SK-N-MC (cell line): ENCODE measurements around the gene GOLIM4.
"Not testable (repeated sequence)": the region's sequence is repeated elsewhere in the genome, so short reads cannot be mapped to it uniquely, and the experiment has no call there.

ENCODE experiments used
- DNase-seq: peaks from one replicate; pipeline ENCODE4 v3.0.0-alpha.2; 2011; ENCODE audit warnings: low read depth, low spot score
- H3K27ac ChIP-seq: fragments of 200-600 bp; sonication (generic); 2 replicates; pipeline ENCODE4 v1.5.1; 2016; ENCODE audit warnings: mixed run types
- H3K36me3 ChIP-seq: fragments of 200-600 bp; sonication (generic); 2 replicates; pipeline ENCODE4 v1.6.1; 2017; ENCODE audit warnings: antibody characterized with exemption, low read length, mixed read lengths; ENCODE audit not compliant: insufficient read depth
- H3K4me3 ChIP-seq: fragments of 200-600 bp; sonication (generic); 2 replicates; pipeline ENCODE4 v1.5.1; 2016
- H3K9ac ChIP-seq: fragments of 200-600 bp; sonication (generic); 2 replicates; pipeline ENCODE4 v1.8.0; 2017; ENCODE audit warnings: mixed run types, mixed read lengths; ENCODE audit not compliant: insufficient read length
- H3K9me3 ChIP-seq: fragments of 200-600 bp; sonication (generic); 2 replicates; pipeline ENCODE4 v1.6.1; 2017; ENCODE audit warnings: low read depth, mild to moderate bottlenecking, antibody characterized with exemption, low read length, moderate library complexity, mixed read lengths
- EZH2 ChIP-seq: fragments of 200-600 bp; sonication (generic); IDR thresholded peaks from one replicate; pipeline ENCODE4 v1.6.1; 2017; ENCODE audit warnings: antibody characterized with exemption
- FOXP2 ChIP-seq: optimal IDR thresholded peaks from 2 replicates; pipeline ENCODE3; 2011; ENCODE audit warnings: mild to moderate bottlenecking, moderate library complexity; ENCODE audit not compliant: insufficient read depth; ENCODE audit errors: extremely low read length, control extremely low read depth
- POLR2AphosphoS5 ChIP-seq: IDR thresholded peaks from 2 replicates; pipeline ENCODE4 v1.6.1; 2012; ENCODE audit warnings: mild to moderate bottlenecking, low read depth, low read length, borderline replicate concordance

GOLIM4 gene

GRCh38 chr3:168034152-168034928 is 61.4 kb downstream of the GOLIM4 start:
- Histone ChIP-seq H3K9ac (no peak overlapping the region), H3K9me3 (no peaks in the 10 kb centered on the region), H3K4me3 (no peak overlapping the region), H3K36me3 (no peaks in the 10 kb centered on the region; the same call in 1 of the 2 replicates), H3K27ac (no peak overlapping the region)
- DNase-seq: no peak
- TF ChIP-seq EZH2 (no peak), POLR2AphosphoS5 (no peak), FOXP2 (no peak)

GRCh38 chr3:168030577-168030976 is 65.1 kb downstream of the GOLIM4 start:
- TF ChIP-seq EZH2: no peak
- no peak for TF ChIP-seq POLR2AphosphoS5
- TF ChIP-seq FOXP2: no peak

GRCh38 chr3:168029705-168030104 is 66.0 kb downstream of the GOLIM4 start:
- Histone ChIP-seq H3K4me3 (no peak overlapping the region), H3K9ac (no peak overlapping the region), H3K9me3 (no peaks in the 10 kb centered on the region), H3K36me3 (no peaks in the 10 kb centered on the region), H3K27ac (no peak overlapping the region)
- TF ChIP-seq FOXP2 (no peak), POLR2AphosphoS5 (no peak), EZH2 (no peak)
- DNase-seq: no peak

More at GRCh38 chr3:168030577-168030976, 65.1 kb downstream of the GOLIM4 start:
- no peak for DNase-seq
- no peak overlapping the region for H3K4me3 ChIP-seq
- H3K36me3 ChIP-seq: no peaks in the 10 kb centered on the region; the same call in 1 of the 2 replicates
- no peak overlapping the region for H3K9ac ChIP-seq
- no peak overlapping the region for H3K27ac ChIP-seq
- H3K9me3 ChIP-seq: no peaks in the 10 kb centered on the region

GRCh38 chr3:168028086-168028485 is 67.6 kb downstream of the GOLIM4 start:
- DNase-seq: no peak
- Histone ChIP-seq H3K9me3 (no peaks in the 10 kb centered on the region), H3K36me3 (0 out of 2 replicates have a peak, but pooled peaks cover 1% of the 10 kb centered on the region), H3K4me3 (no peak overlapping the region), H3K27ac (no peak overlapping the region), H3K9ac (no peak overlapping the region)
- TF ChIP-seq POLR2AphosphoS5 (no peak), FOXP2 (no peak), EZH2 (no peak)

- Histone ChIP-seq H3K9me3 (no peaks in the 10 kb centered on the region), H3K27ac (no peak overlapping the region), H3K36me3 (0 out of 2 replicates have a peak, but pooled peaks cover 3% of the 10 kb centered on the region), H3K9ac (no peak overlapping the region), H3K4me3 (no peak overlapping the region)
- DNase-seq: no peak
- no peak for TF ChIP-seq FOXP2
- no peak for TF ChIP-seq EZH2
- TF ChIP-seq POLR2AphosphoS5: no peak
Measured at GRCh38 chr3:168026764-168027163, 69.0 kb downstream of the GOLIM4 start.

- no peak for DNase-seq
- H3K9me3 ChIP-seq: no peaks in the 10 kb centered on the region
- H3K36me3 ChIP-seq: 0 out of 2 replicates have a peak, but pooled peaks cover 3% of the 10 kb centered on the region
- no peak overlapping the region for H3K4me3 ChIP-seq
- H3K27ac ChIP-seq: no peak overlapping the region
- H3K9ac ChIP-seq: no peak overlapping the region
- TF ChIP-seq POLR2AphosphoS5 (no peak), EZH2 (no peak), FOXP2 (no peak)
Measured at GRCh38 chr3:168025076-168025475, 70.6 kb downstream of the GOLIM4 start.

- no peak for DNase-seq
- Histone ChIP-seq H3K27ac (no peak overlapping the region), H3K36me3 (0 out of 2 replicates have a peak, but pooled peaks cover 3% of the 10 kb centered on the region), H3K4me3 (no peak overlapping the region), H3K9ac (no peak overlapping the region), H3K9me3 (no peaks in the 10 kb centered on the region)
- TF ChIP-seq EZH2: no peak
- TF ChIP-seq FOXP2: no peak
- no peak for TF ChIP-seq POLR2AphosphoS5
Measured at GRCh38 chr3:168024537-168024941, 71.2 kb downstream of the GOLIM4 start.

GRCh38 chr3:168021737-168022450 is 73.8 kb downstream of the GOLIM4 start:
- DNase-seq: no peak
- Histone ChIP-seq H3K27ac (no peak overlapping the region), H3K9ac (no peak overlapping the region), H3K9me3 (no peaks in the 10 kb centered on the region), H3K36me3 (0 out of 2 replicates have a peak, but pooled peaks cover 3% of the 10 kb centered on the region), H3K4me3 (no peak overlapping the region)
- TF ChIP-seq POLR2AphosphoS5 (no peak), FOXP2 (no peak), EZH2 (no peak)

- H3K4me3 ChIP-seq, DNase-seq, H3K9me3 ChIP-seq, H3K27ac ChIP-seq, H3K36me3 ChIP-seq, H3K9ac ChIP-seq: not testable (repeated sequence)
Measured at GRCh38 chr3:168011280-168011679, 84.4 kb downstream of the GOLIM4 start.
